Brain pericyte (primary cell): ENCODE data around the gene SH3TC2.

Experiments
- DNase-seq: peaks from one replicate; pipeline ENCODE4 v3.0.0-alpha.2; 2012; ENCODE audit warnings: low read depth, low spot score

The SH3TC2 gene

DNA sequence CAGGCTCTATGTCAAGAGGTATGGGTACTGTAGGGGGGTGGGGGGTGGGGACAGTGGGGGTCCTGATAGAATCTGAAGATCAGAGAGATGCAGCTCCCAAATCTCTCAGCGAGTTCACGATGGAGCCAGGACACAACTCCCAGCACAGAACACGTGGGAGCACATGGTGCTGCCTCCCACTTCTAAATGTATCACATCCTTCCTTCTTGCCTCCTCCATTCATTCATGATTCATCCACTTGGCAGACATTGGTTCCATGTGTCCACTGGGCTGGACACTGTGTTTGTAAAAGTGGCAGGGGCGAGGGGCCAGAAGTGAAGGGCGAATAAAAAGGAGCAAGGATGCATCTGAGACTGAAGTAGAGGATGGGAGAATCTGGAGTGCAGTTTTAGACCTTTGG, 33.9 kb downstream of the SH3TC2 start:
- no peak for DNase-seq

DNA sequence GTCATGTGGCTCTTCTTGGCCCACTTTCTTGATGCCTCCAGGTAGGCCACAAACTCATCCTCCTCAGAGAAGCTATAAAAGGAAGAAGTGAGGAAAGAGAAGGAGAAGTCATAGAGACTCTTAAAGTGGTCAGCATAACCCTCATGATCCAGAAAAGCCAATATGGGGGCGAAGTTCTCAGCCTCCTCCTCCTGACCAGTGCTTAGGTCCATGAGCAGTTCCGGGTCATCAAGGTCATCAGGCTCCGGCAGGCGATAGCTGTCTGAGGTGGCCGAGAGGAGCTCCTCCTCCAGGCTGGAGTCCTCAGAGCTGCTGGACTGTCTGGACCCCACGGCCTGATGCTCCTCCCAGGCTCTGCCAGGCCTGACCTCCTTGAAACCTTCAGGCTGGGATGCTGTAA, 34.7 kb downstream of the SH3TC2 start:
- DNase-seq: no peak

DNA sequence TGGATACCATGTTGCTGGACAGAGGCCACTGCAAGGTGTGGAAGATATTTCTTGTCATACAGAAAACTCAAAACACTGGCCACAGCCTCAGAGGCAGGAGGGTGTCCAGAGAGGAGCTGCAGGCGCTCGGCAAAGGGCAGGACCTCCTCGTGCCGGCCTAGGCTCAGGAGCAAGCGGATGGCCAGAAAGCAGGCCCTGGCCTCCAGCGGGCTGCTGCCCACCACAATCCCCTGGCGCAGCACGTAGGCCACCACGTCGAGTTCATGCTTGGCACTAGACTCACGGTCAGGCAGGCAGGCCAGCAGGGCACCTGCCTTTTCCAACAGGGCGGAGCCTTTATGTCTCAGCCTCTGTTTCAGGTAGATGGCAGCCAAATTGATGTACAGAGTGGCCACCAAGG, 35.2 kb downstream of the SH3TC2 start:
- no peak for DNase-seq

DNA sequence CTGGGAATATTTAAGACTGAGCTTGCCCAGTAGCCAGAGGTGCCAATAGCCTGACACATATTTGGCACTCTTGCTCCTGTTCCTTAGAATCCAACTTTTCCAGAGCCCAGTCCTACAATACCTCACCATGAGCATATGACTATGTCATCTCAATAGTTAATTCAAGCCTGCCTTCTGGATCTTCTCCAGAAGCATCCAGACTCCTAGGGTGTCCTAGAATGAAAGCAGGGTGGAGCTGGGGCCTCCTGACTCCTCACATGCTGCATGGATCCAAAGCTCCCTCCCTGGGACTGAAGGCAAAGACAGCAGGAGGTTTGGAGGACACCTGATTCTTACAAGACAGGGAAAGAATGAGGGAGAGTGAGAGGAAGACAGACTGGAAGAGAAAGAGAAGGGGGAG, 37.9 kb downstream of the SH3TC2 start:
- no peak for DNase-seq

DNA sequence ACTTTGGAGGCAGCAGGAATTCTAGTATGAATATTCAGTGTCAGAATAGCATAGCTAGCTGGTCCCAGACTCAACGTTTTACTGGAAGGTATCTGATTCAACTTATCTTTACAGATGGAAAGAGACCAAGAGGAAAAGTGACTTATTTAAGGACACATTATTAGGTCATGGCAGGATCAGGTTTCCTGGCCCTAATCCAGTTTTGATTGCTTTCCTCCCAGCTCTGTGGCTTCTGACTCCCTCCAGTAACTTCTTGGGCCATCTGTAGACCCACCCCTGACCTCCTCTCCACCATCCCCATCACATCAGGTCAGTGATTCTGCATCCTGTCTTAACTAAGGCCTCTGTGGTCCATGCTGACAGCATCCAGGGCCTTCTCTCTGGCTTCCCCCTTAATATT, 38.4 kb downstream of the SH3TC2 start:
- DNase-seq: no peak

DNA sequence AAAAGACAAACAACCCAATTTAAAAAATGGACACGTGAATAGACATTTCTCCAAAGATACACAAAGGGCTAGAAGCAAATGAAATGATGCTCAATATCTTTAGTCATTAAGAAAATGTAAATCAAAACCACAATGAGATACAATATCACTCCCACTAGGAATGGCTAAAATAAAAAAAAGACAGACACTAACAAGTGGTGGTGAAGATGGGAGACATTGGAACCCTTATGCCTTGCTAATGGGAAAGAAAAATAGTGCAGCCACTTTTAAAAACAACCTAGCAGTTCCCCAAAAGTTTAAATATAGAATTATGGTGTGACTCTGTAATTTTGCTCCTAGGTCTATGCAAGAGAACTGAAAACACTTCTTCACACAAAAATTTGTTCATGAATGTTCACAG, 40.7 kb downstream of the SH3TC2 start:
- no peak for DNase-seq

DNA sequence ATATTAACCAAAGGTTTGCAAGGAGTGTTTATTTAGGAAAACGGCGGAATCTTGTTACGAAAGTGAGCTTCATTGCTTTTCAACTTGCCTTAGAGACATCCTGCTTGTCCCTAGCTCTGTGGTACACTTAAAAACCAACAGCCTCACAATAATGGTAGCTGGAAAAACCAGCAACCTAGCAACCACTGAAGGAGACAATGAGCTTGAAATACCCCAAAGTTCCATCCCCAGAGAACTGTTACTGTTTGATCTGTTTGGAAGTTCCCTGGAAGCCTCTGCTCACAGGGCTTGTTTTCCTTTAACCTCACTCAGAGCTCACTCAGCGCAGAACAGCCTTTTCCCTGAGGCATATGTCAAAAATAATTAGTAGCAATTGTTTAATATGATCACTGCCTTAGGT, 43.2 kb downstream of the SH3TC2 start:
- no peak for DNase-seq

DNA sequence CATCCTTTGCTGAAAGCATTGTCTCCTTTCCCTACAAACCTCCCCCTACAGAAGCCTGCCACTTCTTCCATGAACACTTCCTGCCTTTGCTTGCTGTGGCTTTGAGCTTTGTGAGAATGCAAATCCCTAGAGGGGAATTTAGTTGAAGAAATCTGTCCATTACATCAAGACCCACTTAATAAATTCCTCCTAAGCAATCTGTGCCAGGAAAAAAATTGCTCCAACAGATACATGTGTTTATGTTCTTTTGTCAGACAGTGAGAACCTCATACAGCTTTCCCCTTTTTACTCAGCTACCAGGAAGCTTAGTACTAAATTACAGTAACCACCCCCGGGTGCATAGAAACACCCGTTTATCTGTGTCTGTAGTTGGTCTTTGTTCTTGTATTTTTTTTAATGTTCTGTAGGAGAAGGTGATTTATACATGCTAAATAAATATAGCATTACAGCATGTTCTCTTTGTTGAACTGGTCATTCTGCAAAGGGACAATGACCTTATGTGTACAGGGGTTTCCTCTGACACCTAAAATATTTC, 43.9 kb downstream of the SH3TC2 start:
- no peak for DNase-seq

DNA sequence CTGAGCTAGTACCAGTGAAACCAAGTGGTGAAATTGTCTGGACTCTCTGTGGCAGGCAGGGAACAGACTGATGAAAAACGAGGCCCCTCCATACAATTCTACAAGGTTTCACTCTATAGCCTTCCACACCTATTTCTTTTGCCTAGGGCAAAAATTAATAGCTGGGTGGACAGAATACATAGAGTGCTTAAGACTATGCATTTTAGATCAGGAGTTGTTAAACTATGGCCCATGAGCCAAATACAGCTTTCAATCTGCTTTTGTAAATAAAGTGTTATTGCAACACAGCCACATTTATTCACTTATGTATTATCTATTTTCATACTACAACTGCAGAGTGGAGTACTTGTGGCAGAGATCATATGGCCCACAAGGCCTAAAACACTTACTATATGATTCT, 45.2 kb downstream of the SH3TC2 start:
- DNase-seq: no peak

DNA sequence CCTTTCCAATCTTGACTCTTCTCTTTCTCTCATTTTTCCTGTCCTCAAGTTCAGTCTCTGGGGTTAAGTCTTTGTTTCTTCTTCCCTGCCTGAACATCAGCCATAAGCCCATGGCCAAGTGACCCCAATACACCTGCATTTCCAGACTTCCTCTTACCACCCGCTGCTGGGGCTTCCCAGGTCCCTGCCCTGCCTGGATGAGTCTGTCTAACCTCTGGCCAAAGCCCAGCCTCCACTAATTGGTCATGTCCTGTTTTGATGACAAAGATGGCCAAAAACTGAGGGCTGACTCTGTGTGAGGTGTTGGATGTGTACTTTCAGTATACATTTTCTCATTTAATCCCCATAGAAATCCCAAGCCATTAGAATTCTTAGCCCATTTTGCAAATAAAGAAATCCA, 47.3 kb downstream of the SH3TC2 start:
- no peak for DNase-seq

DNA sequence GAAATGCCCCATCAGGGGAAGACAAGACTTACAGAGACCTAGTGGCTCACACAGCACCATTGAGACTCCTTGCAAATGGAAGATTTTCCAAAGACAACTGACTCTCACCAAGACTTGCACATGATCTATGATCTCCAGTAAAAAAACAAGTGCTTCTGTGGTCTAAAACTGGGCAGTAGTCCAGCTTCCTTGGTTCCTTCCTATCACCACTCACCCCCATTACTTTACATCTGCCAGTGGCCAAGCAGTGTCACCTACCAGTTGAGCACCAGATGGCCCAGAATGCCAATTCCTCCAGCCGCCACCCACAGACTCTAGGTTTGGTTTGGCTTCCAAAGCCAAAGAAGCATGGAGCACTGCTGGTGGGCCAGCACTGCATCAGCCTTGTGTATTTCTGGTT, 47.7 kb downstream of the SH3TC2 start:
- no peak for DNase-seq

DNA sequence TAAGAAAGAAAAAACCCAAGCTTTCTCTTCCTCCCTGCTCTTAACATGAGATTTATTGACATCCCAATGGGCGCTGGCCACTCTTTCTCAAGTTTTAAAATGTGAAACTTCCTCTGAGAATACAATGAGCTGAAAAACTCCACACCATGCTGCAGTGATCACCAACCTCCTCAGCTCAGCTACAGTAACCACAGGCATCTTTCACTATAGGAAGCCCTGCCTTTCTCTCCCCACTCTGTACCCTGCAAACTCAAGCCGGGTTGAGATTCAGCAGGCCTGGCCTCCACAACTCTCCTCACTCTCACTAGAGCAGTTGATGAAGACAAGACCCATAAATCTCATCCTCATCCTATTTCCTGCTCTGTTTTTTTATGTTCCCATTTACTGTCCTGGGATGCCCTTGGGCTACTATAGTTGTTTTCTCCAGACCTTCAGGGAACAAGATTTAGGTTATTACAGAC, 48.3 kb downstream of the SH3TC2 start:
- no peak for DNase-seq

DNA sequence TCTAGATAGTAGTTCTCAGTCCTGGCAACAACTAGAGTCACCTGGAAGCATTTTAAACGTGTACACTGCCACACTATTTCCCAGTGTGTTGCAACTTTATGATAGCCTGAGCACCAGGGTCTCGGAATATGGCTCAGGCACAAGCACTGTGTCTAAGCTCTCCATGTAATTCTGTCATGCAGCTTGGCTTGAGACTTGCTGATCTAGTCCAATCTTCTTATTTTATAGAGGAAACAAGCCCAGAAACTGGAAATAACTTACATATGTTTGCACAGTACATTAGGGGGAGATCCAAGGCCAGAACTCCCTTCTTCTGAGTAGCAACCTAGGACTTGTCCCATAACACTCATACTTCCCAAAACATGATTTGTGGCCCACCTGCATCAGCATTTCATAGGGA, 49.1 kb downstream of the SH3TC2 start:
- DNase-seq: no peak

DNA sequence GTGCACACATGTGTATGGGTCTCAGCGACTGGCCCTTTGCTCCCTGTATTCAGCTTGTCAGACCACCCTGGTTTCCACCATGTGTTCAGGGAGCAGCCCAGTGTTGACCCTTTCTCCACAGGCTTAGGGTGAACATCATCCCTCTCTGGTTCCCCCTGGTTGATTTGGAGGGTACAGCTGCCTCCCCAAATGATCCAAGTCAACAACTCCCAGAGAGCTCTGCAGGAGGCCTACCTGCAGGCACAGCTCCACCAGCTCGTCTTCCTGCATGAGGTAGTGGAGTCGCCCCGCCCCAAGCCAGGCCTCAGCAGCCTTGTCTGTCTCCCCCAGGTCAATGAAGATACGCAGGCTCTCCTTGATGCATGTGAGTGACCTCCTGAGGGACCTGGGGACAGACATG, 50.5 kb downstream of the SH3TC2 start:
- no peak for DNase-seq

DNA sequence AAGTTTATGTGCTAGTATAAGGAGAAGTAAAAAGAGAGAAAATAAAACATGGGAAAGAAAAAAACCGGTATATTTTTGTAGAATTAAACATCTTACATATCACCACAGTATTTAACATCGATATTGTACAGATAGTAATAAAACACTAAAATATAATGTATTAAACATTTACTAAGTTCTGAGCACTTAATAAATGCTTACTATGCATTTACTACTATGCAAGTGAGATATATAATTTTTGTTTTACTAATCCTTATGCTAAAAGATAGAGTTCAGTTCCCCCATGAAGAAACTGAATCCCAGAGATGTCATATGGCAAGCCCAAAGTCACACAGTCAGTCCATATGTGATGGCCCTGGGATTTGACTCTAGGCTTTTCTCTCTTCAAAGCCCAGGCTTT, 51.1 kb downstream of the SH3TC2 start:
- DNase-seq: no peak

DNA sequence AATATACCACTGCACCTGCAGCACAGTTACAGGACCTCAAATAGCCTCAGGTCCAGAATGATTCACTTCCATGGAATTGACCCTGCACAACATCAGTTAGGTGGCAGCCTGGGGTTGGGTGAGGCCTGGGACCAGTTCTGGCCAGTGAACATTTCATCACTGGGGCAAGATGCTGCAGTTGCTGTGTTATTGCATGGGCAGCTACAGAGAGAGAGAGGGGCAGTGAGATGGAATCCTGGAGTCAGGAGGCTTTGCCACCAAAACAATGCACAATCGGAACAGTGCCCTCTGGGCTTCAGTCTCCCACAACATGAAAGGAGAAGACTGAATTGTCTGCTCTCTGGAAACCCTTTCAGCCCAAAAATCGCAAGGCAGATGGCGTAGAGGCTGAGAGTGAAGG, 51.8 kb downstream of the SH3TC2 start:
- DNase-seq: no peak

DNA sequence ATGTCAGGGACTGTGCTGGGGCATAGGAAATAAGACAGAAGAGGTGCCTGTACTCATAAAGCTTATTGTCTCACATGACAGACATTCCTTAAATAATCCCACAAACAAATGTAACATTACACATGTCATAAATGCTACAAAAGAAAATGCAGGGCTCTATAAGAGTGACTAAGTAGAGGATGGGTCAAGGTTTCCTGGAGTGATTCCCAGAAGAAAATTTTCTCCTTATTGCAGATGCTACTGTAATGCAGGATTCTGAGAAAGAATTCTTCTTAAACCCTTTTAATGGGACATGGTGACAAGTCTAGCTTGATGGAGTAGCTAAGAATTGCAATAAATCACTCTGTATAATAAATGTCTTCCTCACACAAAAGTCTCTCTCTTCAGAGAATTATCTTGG, 55.7 kb downstream of the SH3TC2 start:
- DNase-seq: no peak

DNA sequence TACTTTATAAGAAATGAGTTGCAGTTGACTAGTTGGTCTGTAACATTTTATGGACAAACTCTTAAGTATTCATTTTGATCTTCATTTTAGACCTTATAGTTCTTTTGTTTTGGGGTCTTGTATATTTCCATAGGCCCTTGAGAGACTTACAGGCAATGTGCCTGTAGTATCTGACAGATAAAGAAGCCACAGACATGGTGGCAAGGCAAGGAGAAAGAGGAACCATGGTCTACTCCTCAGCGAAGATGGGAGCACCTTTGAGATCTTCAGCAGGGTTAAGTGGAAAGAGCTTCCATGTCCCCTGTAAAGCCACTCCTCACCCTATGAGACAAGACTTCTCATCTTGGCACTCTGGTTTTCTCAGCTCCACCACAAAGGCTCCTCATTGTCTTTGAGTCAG, 56.4 kb downstream of the SH3TC2 start:
- DNase-seq: no peak

DNA sequence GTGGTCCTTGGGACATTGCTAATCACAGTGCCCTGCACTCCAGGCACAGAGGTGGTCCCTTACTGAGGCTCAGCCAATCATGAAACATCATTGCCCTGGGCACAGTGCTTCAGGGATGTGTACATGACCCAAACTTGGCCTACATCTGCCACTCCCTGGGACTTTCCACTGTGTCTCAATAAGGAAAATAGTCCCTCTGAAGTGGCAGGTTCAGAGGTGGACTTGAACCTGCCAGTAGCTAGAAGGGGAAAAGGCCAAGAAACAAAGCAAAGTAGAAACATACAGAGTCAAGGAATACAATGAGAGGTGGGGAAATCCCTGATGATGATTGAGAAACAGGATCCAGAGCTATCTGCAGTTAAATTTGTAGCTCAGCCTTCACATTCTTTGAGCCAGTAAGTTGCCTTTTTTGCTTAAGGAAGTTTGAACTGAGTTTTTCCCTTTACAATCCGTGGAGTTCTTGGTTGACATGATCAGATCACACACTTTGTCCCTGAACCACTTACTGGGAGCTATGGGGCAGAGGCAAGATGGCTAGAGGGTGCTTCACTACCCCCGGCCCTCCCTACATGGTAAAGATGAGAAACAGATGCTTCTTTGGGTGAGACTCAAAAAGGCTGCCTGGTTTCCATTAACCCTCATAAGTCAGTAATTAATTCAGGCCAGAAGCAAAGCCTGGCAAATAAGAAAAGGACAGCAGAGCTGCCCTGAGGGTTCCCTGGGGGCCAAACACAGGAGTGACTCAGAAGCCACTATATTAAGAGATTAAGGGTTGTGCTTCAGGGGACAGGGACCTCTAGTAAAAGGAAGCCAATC, 57.6 kb downstream of the SH3TC2 start:
- no peak for DNase-seq

DNA sequence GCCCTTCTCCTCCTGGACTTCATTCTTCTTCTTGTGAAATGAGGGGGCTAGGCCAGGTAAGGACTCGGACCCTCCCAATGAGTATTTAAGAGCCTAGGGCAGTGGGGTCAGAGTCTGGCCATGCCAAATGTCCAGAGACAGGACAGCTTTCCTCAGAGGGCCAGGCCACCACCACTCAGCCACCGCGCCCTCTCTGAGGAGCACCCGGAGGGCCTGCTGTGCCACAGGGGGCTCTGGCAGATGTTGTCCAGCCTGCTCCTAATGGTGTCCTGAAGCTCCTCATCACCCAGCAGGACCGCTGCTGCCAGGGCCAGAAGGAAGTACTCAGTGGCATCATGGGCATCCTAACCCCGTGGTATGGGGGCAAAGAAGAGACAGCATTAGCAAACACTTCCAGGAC, 58.3 kb downstream of the SH3TC2 start:
- no peak for DNase-seq

DNA sequence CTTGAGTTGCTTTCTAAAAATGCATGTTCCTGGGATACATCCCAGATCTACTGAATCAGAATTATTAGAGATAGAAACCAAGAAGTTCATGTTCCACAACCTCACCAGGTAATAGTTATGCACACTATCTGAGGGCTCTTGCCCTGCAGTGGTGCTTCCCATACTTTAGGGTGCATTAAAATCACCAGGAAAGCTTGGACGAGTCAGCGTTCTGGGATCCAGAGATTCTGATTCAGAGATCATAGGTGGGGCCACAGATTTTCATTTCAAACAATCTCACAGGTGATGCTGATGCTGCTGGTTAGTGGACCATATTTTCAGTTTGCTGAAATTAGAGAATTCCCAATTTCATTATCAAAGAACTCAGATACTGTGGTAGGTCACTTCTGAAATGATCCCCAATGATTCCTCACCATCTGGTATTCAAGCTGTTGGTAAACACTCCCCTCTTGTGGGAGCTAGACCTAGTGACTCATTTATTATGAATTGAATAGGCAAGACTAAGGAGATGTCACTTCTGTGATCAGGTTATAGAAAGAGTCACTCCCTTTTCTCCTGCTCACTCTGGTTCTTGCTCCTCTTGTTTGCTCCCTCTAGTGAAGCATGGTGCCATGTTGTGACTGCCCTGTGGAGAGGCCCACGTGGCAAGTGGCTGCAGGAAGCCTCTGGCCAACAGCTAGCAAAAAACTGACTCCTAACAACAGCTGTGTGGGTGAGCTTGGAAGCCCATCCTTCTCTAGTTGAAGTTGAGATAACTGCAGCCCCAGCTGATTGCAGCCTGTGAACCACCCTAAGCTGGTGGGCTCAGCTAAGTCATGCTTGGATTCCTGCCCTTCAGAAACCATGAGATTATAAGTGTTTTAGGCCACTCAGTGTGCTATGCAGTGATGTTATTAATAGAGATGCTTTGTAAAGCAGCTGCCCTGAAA, 59.8 kb downstream of the SH3TC2 start:
- DNase-seq: peak; percentile 29

DNA sequence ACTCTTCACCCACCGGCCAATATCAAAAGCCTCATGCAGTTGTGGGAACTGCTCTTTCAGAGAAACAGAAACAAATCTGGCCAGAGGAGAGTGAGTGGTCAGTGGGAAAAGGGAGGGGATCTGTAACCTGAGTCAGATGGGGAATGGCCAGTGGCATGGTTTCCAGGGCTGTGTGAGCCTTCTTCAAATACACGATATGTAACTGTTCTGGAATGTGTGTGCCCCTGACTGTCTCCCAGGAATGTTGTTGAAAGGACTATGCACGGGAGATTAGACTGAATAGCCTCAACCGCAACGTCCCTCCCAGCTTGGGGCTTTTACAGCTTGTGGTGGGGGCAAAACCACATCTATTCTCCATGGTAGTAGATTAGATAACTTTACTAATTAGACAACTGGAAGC, 60.8 kb downstream of the SH3TC2 start:
- DNase-seq: peak; percentile 92

DNA sequence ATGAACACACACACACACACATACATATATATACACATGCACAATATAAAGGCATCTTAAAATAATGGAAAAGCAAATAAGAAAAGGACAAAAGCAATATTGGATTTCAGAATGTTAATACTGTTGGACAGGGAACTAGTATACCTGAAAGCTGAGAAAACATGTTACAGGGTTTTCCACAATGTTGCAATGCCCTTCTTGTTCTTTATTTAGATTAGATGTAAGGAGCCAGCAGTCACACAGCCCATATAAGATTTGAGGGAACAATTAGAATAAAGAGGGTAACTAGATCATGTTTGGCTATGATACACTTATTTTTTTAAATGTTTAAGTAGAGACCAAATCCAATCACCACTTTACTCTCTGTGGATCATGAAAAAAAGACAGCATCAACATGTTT, 61.7 kb downstream of the SH3TC2 start:
- no peak for DNase-seq
